ENCODE results near the gene RNF214. TPM values are rescaled to one million over a fixed set of nuclear protein-coding genes. Genes with fewer than 3 reads are reported as not detected.
"Not testable (repeated sequence)": the region's sequence is repeated elsewhere in the genome, so short reads cannot be mapped to it uniquely, and the experiment has no call there.

Gene RNF214
- total RNA-seq, 1 donor from 2014 or later, result 43.0 TPM

GRCh38 chr11:117255966-117256365 lies 23.5 kb downstream of the RNF214 start:
- DNase-seq, result no peak
- Mint-ChIP-seq H3K27me3 (ENCODE audit: unreplicated experiment) (peaks cover 2% of the 10 kb centered on the region), H3K36me3 (ENCODE audit: unreplicated experiment) (peaks cover 5% of the 10 kb centered on the region), H3K9me3 (ENCODE audit: unreplicated experiment) (peaks cover 2% of the 10 kb centered on the region), H3K4me1 (ENCODE audit: low read depth, unreplicated experiment) (no peaks in the 10 kb centered on the region), H3K27ac (ENCODE audit: unreplicated experiment) (no peak overlapping the region), H3K4me3 (ENCODE audit: unreplicated experiment) (no peak overlapping the region)
- no peak for TF ChIP-seq CTCF (IDR thresholded peaks at IDR 0.05; ENCODE audit: partially characterized antibody, unreplicated experiment)

GRCh38 chr11:117256573-117256972 lies 24.1 kb downstream of the RNF214 start:
- Mint-ChIP-seq H3K36me3 (ENCODE audit: unreplicated experiment) (peaks cover 5% of the 10 kb centered on the region), H3K4me3 (ENCODE audit: unreplicated experiment) (no peak overlapping the region)
- TF ChIP-seq CTCF (IDR thresholded peaks at IDR 0.05; ENCODE audit: partially characterized antibody, unreplicated experiment), result no peak

GRCh38 chr11:117258576-117258975 lies 26.1 kb downstream of the RNF214 start:
- Mint-ChIP-seq H3K27ac (ENCODE audit: unreplicated experiment) (no peak overlapping the region), H3K9me3 (ENCODE audit: unreplicated experiment) (no peaks in the 10 kb centered on the region), H3K4me1 (ENCODE audit: low read depth, unreplicated experiment) (no peaks in the 10 kb centered on the region), H3K4me3 (ENCODE audit: unreplicated experiment) (no peak overlapping the region), H3K36me3 (ENCODE audit: unreplicated experiment) (no peaks in the 10 kb centered on the region), H3K27me3 (ENCODE audit: unreplicated experiment) (peaks cover 2% of the 10 kb centered on the region)
- no peak for DNase-seq
- TF ChIP-seq CTCF (IDR thresholded peaks at IDR 0.05; ENCODE audit: partially characterized antibody, unreplicated experiment), result no peak

More at GRCh38 chr11:117256573-117256972, 24.1 kb downstream of the RNF214 start:
- Mint-ChIP-seq H3K4me1 (ENCODE audit: low read depth, unreplicated experiment) (no peaks in the 10 kb centered on the region), H3K9me3 (ENCODE audit: unreplicated experiment) (peaks cover 2% of the 10 kb centered on the region), H3K27me3 (ENCODE audit: unreplicated experiment) (peaks cover 2% of the 10 kb centered on the region), H3K27ac (ENCODE audit: unreplicated experiment) (no peak overlapping the region)
- no peak for DNase-seq

GRCh38 chr11:117259417-117259816 lies 26.9 kb downstream of the RNF214 start:
- DNase-seq, result no peak

GRCh38 chr11:117264624-117265323 lies 32.3 kb downstream of the RNF214 start:
- not testable (repeated sequence) for H3K4me3 Mint-ChIP-seq (ENCODE audit: unreplicated experiment); H3K36me3 Mint-ChIP-seq (ENCODE audit: unreplicated experiment); H3K4me1 Mint-ChIP-seq (ENCODE audit: low read depth, unreplicated experiment); H3K27ac Mint-ChIP-seq (ENCODE audit: unreplicated experiment); H3K9me3 Mint-ChIP-seq (ENCODE audit: unreplicated experiment); DNase-seq; H3K27me3 Mint-ChIP-seq (ENCODE audit: unreplicated experiment)

More at GRCh38 chr11:117259417-117259816, 26.9 kb downstream of the RNF214 start:
- H3K27ac Mint-ChIP-seq (ENCODE audit: unreplicated experiment), result no peak overlapping the region
- no peaks in the 10 kb centered on the region for H3K4me1 Mint-ChIP-seq (ENCODE audit: low read depth, unreplicated experiment)
- no peaks in the 10 kb centered on the region for H3K9me3 Mint-ChIP-seq (ENCODE audit: unreplicated experiment)
- TF ChIP-seq CTCF (IDR thresholded peaks at IDR 0.05; ENCODE audit: partially characterized antibody, unreplicated experiment), result no peak
- H3K27me3 Mint-ChIP-seq (ENCODE audit: unreplicated experiment), result peaks cover 2% of the 10 kb centered on the region
- H3K36me3 Mint-ChIP-seq (ENCODE audit: unreplicated experiment), result no peaks in the 10 kb centered on the region
- no peak overlapping the region for H3K4me3 Mint-ChIP-seq (ENCODE audit: unreplicated experiment)

All from glutamatergic neuron (in vitro differentiated cells).